Measurements from ENCODE around the gene SPTBN1.

GRCh38 chr2:54712516-54712915 is 256.4 kb downstream of the SPTBN1 start:
- TF ChIP-seq CTCF (conservative IDR thresholded peaks at IDR 0.05), result no peak
- TF ChIP-seq EZH2 (IDR thresholded peaks at IDR 0.05; ENCODE audit: low read depth), result no peak

Measured in PC-9 (cell line).